GM18520 (cell line): Measurements from ENCODE around the gene NOS1.

Experiments
- ATAC-seq: cut with Tn5 transposase; IDR thresholded peaks from one replicate; pipeline ENCODE4 v1.9.1; 2021; ENCODE audit not compliant: unreplicated experiment

Gene NOS1

DNA sequence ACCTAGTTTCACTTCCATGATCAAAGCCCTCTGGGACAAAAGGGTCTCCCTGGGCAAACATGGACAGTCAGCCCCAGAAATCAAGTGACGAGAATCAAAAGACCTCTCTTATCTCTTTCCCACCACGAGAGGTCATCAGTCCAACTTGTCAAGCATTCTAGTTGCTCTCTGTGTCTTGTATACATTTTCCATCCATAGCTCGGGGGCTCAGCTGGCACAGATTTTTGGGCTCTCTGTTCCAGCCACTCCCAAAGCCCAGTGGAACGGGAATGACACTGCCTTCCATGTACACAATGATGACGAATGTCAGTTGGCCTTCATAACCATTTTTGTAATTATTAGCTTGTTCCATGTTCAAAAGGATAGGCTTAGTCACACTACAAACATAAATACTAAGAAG, 29.7 kb downstream of the NOS1 start:
- no peak for ATAC-seq

DNA sequence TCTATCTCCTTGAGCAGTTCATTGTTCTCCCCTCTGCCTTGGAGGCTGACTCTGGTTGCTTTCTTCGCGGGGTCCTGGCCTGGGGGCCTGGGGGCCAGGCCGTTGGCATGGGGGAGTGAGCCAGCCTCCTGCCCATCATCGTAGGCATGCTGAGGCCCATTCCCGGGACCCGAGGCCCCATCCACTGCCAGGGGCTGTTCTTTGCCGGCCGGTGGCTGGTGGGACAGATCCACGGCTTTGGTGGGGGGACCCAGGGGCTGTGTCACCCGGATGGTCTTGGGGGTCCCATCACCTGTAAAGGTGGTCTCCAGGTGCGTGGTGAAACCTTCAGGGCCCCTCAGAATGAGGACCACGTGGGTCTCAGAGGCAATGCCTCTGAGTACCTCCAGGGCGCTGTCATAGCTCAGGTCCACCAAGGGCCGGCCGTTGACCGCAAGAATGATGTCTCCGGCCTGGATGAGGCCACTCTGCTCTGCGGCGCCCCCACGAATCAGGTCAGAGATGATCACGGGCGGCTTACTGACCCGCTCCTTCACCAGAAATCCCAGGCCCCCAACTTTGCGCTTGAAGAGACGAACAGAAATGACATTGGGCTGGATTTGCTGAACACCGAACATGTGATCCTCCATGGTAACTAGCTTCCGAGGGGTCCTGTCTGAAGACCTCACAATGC, 30.8 kb downstream of the NOS1 start:
- ATAC-seq = no peak

DNA sequence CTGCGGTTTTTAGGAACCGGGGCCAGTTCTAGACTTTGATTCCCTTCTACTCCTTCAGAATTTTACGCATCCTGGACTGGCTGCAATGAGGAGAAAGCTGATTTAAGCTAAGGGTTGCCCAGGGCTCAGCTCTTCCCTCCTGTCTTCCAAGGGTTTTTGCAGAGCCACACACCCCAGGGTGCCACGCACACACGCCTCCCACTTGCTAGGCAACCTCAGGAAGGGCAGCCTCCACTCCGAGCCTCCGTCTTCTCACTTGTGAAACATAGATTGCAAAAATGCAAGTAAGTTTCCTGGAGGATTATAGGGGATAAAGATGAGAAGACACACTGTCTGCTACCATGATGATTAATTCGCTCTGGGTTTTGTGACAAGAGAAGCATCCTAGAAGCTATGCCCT, 31.7 kb downstream of the NOS1 start:
- no peak for ATAC-seq

DNA sequence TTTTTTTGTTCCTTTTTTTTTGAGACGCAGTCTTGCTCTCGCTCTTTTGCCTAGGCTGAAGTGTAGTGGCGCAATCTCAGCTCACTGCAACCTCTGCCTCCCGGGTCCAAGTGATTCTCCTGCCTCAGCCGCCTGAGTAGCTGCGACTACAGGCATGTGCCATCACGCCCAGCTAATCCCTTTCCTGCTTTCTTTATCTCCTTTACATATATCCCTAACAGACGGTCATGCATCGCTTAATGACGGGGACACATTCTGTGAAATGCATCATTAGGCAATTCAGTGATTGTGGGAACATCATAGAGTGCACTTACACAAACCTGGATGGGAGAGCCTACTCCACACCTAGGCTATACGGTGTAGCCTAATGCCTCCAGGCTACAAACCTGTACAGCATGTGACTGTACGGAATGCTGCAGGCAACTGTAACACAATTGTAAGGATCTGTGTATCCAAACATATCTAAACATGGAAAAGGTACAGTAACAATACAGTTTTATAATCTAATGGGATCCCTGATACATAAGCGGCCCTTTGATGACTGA, 32.8 kb downstream of the NOS1 start:
- ATAC-seq = no peak

DNA sequence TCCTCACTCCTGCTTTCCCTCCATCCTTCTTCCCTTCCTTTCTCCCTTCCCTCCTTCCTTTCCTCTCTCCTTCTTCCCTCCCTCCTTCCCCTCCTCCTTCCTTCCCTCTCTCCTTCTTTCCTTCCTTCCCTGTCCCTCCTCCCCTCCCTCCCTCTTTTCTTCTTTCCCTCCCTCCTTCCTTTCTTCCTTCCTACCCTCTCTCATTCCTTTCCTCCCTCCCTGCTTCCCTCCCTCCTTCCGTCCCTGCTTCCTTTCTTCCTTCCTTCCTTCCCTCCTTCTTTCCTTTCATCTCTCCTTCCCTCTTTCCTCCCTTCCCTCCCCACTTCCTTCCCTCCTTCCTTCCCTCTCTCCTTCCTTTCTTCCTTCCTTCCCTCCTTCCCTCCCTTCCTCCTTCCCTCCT, 39.0 kb downstream of the NOS1 start:
- ATAC-seq = no peak

DNA sequence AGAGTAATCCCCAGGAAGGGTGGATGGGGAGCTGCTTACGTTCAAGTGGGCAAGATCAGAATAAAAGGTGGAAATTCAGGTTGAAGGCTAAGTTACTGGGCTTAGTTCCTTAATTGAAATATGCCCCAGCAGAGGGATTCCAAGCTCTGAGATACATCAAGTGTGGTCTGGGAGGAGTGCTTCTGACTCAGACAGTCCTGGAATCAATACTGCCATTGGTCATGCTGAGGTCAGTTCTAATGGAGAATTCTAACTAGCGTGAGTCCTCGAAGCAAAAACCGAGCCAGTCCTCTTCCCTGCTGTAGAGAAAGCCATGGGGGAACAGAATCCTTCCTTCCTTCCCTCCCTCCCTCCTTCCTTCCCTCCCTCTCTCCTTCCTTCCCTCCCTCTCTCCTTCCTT, 39.9 kb downstream of the NOS1 start:
- ATAC-seq = no peak

DNA sequence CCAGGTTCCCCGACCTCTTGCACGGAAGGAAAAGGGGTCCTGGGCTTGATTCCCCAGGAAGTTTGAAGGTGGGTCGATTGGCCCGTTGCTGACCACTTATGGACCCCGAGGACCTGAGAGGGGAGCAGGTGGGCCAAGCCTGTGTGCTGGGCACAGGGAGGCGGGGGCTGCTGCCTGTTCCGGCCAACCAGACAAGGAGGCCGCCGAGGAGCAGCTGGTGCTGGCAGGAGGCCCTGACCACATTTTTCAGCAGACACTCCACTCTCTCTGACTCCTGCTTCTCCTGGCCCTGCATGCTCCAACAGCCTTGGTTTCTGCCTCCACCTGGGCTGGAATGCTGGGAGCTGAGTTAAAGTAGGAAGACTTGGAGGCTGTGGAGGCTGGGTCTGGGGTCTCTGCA, 42.8 kb downstream of the NOS1 start:
- ATAC-seq = no peak

DNA sequence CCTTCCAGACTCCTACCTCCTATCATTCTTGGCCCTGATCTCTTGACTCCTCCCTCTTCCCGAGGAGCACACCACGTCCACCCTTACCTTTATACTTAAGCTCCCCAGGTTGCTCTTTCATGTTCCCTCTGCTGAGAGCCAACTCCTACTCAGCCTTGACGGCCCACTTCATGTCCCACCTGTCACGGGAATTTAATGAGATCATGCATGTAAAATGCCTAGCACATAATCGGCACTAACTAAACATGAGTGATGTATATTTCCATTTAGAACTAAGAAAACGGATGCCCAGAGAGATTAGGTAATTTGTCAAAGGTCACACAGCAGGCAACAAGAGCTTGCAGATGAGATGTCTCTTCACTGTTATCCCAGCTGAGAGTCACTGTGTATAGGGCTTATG, 45.1 kb downstream of the NOS1 start:
- ATAC-seq = no peak

DNA sequence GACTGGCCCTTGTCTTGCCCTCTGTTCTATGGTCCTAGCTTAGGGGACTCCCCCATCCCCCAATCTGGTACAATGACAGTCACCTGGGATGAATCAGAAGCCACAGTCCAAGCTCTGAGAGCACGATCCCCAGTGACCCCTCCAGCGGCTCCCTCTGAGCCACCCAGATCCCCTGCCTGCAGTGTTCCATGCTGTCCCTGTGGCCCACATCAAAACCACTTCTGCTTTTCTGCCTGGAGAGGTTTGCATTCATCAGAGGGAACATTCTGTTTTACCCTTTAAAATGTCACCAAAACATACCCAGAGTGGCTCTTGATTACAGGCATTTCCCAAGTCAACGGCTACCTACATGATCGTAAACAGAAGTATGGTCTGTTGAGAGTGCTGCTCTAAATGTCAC, 47.5 kb downstream of the NOS1 start:
- no peak for ATAC-seq

DNA sequence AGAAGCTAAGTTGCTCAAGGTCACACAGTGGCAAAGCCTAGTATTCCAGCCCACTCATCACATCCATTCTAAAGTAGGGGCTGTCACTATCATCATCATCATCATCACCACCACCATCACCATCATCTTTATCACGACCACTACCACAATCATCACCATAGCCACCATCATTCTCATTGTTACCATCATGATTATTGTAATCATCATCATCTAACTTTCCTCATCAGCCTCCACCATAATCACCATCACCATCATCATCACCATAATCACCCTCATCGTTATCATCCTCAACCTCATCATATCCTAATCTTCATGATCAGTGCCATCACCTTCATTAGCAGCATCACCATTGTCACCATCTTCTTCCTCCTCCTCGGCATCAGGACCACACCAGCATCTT, 48.7 kb downstream of the NOS1 start:
- no peak for ATAC-seq

DNA sequence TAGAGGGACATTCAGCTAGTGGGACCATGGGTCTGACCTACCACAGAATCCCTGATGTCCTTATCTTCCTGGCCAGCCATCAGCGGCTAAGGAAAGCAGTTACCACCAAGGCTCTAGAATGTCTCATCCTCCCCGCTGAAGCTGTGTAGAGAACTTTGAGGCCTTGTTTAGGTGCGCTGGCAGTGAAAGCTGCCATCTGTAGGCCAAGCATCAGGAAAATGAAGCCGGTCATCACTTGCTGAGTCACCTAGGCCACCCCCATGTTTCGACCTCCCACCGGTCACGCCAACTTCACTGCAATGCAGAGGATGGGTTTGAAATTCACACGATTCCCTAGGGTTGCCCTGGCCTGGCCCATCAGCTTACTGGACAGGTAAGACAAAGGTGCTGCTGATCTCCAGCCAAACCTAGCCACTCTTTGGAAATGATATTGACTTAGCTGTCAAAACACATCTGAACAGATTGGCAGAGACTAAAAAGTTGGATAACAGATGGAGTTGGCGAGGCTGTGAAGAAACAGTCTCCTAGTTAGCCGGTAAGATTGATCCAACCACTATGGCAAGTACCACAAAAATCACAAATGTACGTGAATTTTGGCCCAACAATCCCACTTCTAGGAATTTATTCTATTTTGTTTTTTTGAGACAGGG, 52.0 kb downstream of the NOS1 start:
- no peak for ATAC-seq

DNA sequence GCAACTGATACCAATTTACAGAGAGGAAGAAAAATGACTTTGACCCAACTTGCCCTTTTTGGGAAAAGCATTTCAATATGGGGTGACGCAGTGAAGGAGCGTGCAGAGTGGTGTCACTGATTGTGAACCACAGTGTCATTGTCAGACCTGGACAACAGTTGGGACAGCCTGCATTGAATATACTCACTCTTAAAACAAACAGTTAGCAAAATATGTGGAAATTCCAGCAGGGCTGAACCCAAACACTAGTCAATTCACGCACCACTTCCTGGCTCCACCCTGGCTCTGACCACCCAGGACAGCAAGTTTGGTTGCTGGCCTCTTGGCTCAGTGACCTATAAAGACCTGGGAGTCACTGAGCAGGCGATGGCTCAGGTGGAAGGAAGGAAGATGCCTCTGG, 61.3 kb downstream of the NOS1 start:
- ATAC-seq = no peak

DNA sequence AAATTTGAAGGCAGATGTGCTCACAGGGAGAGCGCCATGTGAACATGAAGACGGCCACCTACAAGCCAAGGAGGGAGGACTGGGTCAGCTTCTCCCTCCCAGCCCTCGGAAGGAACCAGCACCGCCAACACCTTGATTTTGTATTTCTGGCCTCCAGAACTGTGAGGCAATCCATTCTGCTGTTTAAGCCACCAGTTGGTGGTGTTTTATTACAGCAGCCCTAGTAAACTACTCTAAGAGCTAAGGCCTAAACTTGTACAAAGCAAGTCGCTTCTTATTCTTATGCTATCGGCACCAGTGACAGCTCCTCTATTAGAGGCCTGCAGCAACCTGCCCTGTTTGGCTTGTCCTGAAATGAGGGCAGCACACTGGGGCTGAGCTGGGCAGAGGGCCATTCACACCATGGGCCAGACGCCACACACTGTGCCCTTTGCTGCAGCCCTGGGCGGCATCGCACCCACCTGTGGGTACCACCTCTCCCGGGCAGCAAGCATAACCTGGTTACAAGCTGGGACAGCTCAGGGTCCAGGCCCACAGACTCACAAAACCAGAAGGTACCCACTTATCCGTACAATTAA, 62.7 kb downstream of the NOS1 start:
- ATAC-seq = no peak

DNA sequence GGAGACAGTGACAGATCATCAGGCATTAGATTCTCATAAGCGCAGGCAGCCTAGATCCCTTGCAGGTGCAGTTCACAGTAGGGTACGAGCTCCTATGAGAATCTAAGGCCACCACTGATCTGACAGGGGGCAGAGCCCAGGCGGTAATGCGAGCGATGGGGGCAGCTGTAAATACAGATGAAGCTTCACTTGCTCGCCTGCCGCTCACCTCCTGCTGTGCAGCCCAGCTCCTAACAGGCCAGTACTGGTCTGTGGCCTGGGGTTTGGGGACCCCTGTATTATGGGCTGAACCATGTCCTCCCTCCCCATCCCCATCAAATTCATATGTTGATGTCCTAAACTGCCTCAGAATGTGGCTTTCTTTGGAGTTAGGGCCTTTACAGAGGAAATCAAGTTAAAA, 63.2 kb downstream of the NOS1 start:
- no peak for ATAC-seq

DNA sequence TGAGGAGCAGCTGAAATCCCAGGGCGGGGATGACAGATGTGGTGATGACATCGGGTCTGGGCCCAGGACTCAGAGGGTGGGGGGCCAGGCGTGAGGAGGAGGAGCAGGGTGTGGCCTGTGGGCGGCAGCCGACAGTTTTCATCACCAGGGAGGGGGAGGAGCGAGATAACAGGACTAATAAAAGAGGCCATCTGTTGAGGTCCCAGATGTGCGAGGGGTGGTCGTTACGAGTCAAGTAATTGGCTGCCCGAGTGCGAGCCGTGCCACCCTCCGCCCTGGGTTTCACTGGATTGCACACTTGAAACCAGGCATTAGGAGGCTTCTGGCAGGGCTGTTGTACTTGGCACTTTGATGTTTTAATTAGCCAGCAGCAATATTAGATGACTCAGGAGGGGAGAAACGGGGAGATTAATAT, 67.2 kb downstream of the NOS1 start:
- ATAC-seq = no peak

DNA sequence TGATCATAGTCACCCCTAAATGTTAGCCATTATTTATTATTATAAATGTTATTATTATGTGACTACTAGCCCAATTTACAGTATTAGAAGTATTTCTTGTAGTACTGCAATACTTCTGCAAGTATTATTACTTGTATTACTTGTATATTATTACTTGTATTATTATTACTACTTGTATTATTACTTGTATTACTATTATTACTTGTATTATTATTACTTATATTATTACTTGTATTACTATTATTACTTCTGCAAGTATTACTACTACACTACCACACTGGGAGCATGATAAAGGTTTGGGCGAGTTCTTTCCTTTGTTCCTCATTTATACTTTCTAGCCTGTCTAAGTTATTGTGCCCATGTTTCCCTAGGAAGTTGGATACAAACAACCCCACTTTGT, 67.9 kb downstream of the NOS1 start:
- ATAC-seq = no peak

DNA sequence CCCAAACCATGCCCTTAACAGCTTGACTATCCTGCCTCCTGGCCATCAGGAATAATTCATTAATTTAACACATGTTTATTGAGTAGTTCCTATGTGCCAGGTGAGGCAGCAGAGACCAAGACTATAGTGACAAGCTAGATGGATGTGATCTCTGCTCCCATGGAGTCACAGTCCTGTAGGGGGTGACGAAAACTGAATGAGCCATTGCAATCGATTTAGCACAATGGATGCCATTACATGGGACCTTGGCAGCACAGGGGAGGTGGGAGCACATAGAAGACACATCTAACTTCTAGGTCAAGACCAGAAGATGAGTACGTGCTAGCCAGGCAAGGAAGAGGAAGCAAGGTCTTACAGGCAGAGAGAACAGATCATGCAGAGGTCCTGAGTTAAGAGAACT, 68.7 kb downstream of the NOS1 start:
- no peak for ATAC-seq

DNA sequence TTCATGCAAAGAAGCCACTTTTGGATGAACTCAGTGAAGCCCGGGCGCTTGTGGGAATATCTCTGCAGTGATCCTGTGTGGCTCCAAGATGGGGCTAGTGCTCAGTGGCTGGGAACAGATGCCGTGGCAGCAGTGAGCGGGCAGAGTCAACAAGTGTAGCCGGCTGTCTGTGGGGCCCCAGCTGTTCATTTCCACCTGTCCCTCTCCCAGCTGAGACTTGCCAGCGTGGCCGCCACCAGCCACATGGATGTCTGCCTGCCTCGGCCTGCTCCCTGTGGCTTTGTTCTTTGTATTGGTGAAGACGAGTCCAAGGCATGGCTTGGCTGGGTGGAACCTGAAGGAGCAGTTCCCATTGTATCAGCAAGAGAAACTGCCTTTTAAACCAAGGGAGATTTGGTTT, 77.3 kb downstream of the NOS1 start:
- ATAC-seq = no peak

DNA sequence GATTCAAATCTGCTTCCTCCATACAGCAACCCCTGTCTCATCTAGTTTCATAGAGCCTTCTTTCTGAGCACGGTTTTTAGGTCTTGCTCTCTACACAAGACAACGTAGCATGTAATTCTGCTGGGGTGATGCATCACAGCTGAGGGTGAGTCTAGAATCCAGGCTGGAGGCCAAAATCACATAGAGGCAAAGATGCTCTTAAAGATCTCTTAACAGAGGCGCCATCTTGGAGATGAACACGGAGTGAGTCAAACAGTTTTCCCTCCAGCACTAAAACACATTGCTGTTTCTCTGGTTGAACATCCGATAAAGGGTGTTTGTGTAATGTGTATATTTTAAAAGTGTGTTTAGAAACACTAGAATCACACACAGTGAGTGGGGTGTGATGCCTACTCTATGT, 78.9 kb downstream of the NOS1 start:
- no peak for ATAC-seq

DNA sequence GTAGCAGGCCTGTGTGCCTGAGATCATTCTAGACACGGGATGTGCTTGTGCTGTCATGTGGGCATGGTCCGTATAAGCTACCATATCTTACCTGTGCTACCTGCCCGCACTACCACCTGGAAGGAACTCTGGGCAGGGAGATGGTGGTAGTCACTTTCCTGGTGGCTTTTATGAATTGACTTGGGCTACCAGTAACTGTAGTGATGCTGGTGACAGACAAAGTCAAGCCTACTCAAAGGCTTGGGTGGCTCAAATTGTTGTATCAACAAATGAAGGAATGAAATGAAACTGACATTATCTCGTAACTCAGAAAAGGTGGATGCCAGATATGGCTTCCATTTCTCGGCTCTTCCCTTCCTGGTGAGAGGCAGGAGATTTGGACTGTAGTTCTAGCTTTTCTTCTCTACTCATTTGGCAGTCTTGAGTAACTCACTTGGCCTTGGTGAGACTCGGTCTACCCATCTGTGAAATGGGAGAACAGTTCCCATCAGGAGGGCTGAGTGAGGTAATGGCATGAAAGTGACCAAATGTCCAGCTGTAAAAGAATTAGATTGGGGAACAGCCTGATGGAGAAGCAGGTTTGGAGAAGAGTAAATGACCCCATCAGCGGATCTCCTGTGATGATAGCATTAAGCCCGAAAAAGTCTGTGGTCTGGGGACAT, 81.3 kb downstream of the NOS1 start:
- ATAC-seq = no peak

DNA sequence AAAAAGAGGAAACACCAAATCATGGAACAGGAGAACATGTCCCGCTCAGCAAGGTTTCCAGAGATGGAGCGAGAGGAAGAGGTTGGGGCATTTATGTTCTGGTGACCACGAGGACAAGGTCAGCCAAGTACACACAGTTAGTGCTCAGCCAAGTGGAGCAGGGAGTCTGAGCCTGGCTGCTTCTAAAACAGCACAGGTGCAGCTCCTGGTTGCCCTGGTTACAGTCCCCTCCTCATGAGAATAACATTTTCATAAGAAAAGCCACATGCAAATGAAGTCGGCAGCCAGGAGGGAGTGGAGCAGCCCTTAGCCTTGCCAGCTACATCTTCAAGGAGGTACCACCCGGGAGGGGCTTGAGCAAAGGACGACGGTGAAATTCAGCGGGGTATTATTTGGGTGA, 81.8 kb downstream of the NOS1 start:
- ATAC-seq = no peak

DNA sequence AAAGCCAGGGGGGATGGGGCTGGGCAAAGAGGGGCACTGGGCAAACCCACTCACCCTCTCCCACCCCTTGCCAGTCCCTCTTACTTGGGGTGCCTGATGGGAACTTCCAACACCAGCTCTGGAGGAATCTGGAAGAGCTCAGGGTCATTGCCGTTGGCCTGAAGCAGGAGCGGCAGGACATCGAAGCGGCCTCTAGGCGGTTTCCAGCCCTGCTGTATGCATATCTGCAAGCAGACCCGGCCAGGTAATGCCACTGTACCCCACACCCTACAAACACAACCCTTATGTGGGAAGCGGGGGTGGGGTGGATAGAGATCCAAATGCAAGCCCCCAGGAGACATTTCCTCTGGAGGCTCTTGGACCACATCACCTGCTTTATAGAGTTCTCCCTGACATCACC, 83.6 kb downstream of the NOS1 start:
- no peak for ATAC-seq
